ENCODE results near the gene MYL6. TPM values are rescaled to one million over a fixed set of nuclear protein-coding genes. Genes with fewer than 3 reads are reported as not detected.
"Not testable (repeated sequence)": the region's sequence is repeated elsewhere in the genome, so short reads cannot be mapped to it uniquely, and the experiment has no call there.

MYL6 gene
- total RNA-seq, 4 donors from 2014 or later = 1,110 to 2,359 (median 1,915) TPM

DNA sequence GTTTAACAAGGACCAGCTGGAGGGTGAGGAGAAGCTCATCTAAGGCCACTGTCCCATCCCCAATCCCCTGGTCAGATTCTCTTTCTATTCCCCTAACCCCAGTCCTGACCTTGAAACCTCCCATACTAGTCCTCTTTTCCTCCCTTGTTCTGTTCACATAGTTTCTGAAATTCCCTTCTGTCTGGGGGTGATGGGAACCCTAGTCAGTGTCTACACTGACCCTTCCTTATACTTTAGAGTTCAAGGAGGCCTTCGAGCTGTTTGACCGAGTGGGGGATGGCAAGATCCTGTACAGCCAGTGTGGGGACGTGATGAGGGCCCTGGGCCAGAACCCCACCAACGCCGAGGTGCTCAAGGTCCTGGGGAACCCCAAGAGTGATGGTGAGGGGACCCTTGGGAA, 3.3 kb upstream of the MYL6 start:
- H3K9me3 ChIP-seq = no peaks in the 10 kb centered on the region
- no peaks in the 10 kb centered on the region for H3K27me3 ChIP-seq
- peaks cover 25 to 37% of the 10 kb centered on the region in 2 donors for H3K4me1 ChIP-seq
- H3K27ac ChIP-seq = no peak overlapping the region
- no peak for DNase-seq
- H3K4me3 ChIP-seq (replicated peaks in 1 of 3) = no peak overlapping the region
- peaks cover 3 to 4% of the 10 kb centered on the region in 2 donors for H3K36me3 ChIP-seq
- intact Hi-C loops (cut with DNase I) = no loop called here
- 91 to 92% methylated on average over 5 of the region's 5 CpGs for WGBS, 2 donors
- TF ChIP-seq, protein P1, sequence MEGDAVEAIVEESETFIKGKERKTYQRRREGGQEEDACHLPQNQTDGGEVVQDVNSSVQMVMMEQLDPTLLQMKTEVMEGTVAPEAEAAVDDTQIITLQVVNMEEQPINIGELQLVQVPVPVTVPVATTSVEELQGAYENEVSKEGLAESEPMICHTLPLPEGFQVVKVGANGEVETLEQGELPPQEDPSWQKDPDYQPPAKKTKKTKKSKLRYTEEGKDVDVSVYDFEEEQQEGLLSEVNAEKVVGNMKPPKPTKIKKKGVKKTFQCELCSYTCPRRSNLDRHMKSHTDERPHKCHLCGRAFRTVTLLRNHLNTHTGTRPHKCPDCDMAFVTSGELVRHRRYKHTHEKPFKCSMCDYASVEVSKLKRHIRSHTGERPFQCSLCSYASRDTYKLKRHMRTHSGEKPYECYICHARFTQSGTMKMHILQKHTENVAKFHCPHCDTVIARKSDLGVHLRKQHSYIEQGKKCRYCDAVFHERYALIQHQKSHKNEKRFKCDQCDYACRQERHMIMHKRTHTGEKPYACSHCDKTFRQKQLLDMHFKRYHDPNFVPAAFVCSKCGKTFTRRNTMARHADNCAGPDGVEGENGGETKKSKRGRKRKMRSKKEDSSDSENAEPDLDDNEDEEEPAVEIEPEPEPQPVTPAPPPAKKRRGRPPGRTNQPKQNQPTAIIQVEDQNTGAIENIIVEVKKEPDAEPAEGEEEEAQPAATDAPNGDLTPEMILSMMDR (IDR thresholded peaks at IDR 0.05) = no peak
- TF ChIP-seq POLR2A (IDR thresholded peaks at IDR 0.05) = no peak

DNA sequence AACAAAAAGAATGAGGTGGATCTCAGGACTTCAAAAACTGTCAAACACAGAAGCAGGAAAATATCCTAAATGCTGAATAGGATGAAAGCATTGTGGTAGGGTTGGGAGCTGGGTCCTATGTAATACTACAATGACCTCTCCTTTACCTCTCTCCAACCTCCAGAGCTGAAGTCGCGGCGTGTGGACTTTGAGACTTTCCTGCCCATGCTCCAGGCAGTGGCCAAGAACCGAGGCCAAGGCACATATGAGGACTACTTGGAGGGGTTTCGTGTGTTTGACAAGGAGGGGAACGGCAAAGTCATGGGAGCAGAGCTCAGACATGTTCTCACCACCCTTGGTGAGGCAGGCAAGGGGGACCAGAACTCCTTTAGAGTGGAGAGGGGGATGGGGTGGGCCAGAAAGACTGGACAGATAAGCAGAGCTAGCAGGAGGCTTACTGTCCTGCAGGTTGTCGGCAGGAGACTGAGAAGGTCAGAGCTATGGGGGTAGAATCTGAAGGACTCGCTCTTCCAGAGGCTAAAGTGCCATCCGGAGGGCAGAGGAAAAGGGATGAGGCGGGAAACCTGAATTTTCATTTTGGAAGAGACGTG, 2.8 kb upstream of the MYL6 start:
- H3K27me3 ChIP-seq = no peaks in the 10 kb centered on the region
- DNase-seq = no peak
- no peaks in the 10 kb centered on the region for H3K9me3 ChIP-seq
- peaks cover 30 to 42% of the 10 kb centered on the region in 2 donors for H3K4me1 ChIP-seq
- intact Hi-C loops (cut with DNase I) = no loop called here
- H3K4me3 ChIP-seq (replicated peaks in 1 of 3) = no peak overlapping the region
- H3K36me3 ChIP-seq = peaks cover 9% of the 10 kb centered on the region in 2 donors
- 93 to 96% methylated on average over 11 of the region's 11 CpGs for WGBS, 2 donors
- TF ChIP-seq, protein P1 (IDR thresholded peaks at IDR 0.05) = no peak
- TF ChIP-seq POLR2A (IDR thresholded peaks at IDR 0.05) = no peak
- H3K27ac ChIP-seq = no peak overlapping the region

DNA sequence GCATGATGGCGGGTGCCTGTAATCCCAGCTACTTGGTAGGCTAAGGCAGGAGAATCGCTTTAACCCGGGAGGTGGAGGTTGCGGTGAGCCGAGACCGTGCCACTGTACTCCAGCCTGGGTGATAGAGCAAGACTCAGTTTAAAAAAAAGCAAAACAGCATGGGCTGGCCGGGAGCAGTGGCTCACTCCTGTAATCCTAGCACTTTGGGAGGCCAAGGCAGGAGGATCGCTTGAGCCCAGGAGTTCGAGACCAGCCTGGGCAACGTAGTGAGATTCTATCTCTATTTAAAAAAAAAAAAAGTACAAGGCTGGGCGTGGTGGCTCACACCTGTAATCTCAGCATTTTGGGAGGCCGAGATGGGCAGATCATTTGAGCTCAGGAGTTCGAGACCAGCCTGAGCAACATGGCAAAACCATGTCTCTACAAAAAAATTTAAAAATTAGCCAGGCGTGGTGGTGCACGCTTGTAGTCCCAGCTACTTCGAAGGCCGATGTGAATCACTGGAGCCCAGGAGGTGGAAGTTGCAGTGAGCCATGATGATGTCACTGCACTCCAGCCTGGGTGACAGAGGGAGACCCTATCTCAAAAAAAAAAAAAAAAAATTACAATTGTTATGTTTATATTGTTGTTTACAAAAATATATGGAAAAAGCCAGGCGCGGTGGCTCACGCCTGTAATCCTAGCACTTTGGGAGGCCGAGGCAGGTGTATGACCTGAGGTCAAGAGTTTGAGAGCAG, 1.5 kb upstream of the MYL6 start:
- Histone ChIP-seq H3K4me1 (peaks cover 33 to 44% of the 10 kb centered on the region in 2 donors), H3K4me3 (replicated peaks in 1 of 3) (peak overlapping the region in 1 of 3 donors; percentile 67), H3K27ac (peak overlapping the region; percentile 96 to 100 (median 99)), H3K36me3 (peaks cover 20 to 21% of the 10 kb centered on the region in 2 donors)
- H3K9me3 ChIP-seq; DNase-seq; intact Hi-C loops (cut with DNase I); H3K27me3 ChIP-seq: not testable (repeated sequence)
- WGBS, 2 donors = 83 to 89% methylated on average over 21 of the region's 21 CpGs

DNA sequence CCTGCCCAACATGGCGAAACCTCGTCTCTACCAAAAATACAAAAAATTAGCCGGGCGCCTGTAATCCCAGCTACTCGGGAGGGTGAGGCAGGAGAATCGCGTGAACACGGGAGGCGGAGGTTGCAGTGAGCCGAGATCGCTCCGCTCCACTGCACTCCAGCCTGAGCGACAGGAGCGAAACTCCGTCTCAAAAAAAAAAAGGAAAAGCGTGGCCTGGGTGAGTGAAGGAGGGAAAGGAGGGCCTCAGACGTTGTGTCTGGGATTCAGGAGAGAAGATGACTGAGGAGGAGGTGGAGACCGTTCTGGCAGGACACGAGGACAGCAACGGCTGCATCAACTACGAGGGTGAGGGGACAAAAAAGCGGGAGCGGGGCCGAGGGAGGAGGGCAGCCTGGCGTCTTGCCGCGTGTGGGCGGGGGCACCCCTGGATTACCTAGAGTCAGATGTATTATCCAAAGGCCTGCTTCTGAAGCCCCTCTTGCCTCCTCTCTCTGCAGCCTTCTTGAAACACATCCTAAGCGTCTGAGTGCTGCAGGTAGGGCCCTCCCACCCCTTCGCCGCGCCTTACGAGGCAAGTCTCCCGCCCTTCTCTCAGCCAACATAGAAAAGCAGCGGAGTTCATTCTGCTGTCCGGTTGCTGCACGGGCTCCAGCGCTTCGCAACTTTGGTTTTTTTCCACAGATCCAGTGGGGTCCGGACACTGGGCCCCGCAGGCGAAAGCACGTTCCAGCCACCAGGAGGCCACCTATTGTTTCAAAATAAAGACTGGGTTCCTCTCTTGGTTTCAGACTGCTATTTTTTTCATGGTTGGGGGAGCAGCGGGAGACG, 744 bp upstream of the MYL6 start:
- Histone ChIP-seq H3K4me3 (replicated peaks in 1 of 3) (peak overlapping the region in 2 of 3 donors; percentile 3 to 67), H3K9me3 (no peaks in the 10 kb centered on the region), H3K4me1 (peaks cover 32 to 42% of the 10 kb centered on the region in 2 donors), H3K27ac (peak overlapping the region; percentile 96 to 100 (median 99)), H3K36me3 (peaks cover 28 to 29% of the 10 kb centered on the region in 2 donors), H3K27me3 (no peaks in the 10 kb centered on the region)
- intact Hi-C loops (cut with DNase I) = no loop called here
- DNase-seq = peak; percentile 88 to 92
- TF ChIP-seq, protein P1 (IDR thresholded peaks at IDR 0.05) = peak in 5 of 6 experiments; percentile 51 to 88 (median 84)
- TF ChIP-seq POLR2A (IDR thresholded peaks at IDR 0.05) = peak in 1 of 2 donors; percentile 29
- WGBS, 2 donors = 2 to 3% methylated on average over 45 of the region's 45 CpGs

DNA sequence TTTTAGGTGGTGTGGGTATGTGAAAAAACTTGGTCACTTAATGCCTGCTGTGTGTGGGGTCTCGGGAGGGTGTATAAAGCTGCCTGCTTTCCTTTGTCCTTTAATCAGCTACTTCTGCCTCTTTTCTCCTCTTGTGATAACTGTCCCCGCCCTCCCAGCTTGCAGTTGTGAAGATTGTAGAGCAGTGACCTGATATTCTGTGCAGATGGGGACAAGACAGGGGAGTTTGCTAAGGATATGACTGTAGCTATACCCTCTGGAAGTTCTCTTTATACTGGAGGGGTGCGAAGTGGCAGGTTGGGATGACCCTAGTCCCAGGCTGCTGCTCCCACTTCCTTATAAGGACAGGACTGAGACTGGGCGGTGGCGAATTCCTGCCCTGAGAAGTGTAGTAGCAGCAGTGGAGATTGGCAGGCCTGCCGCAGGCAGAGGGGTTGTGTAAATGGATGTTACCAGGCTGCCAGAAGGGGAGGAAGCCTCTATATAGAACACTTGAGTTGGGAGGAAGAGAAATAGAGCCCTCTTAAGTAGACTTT, 835 bp downstream of the MYL6 start:
- H3K27me3 ChIP-seq = no peaks in the 10 kb centered on the region
- intact Hi-C loops (cut with DNase I) = no loop called here
- peak overlapping the region; percentile 96 to 100 (median 99) for H3K27ac ChIP-seq
- peaks cover 41 to 44% of the 10 kb centered on the region in 2 donors for H3K36me3 ChIP-seq
- no peaks in the 10 kb centered on the region for H3K9me3 ChIP-seq
- TF ChIP-seq, protein P1 (IDR thresholded peaks at IDR 0.05) = no peak
- TF ChIP-seq POLR2A (IDR thresholded peaks at IDR 0.05) = peak; percentile 89 to 95
- peak; percentile 93 to 94 for DNase-seq
- peaks cover 24 to 33% of the 10 kb centered on the region in 2 donors for H3K4me1 ChIP-seq
- peak overlapping the region; percentile 67 to 96 (median 93) for H3K4me3 ChIP-seq (replicated peaks in 1 of 3)
- WGBS, 2 donors = 0 to 1% methylated on average over 6 of the region's 6 CpGs

Measured in thyroid gland (tissue), 4 donors.